SK-N-SH (cell line): Measurements from ENCODE around the gene PRKG1. TPM values are rescaled to one million over a fixed set of nuclear protein-coding genes. Genes with fewer than 3 reads are reported as not detected.

ENCODE experiments used
- CTCF ChIA-PET: fragments of 300-600, 350-600 bp; formaldehyde crosslinking; extraction: SDS; loops from one replicate; lab custom pipeline; 2021; lab: Yijun Ruan, JAX
- POLR2A ChIA-PET: fragments of 350-600 bp; sonication (Branson Sonifier 250); formaldehyde crosslinking; extraction: SDS; loops from one replicate; lab custom pipeline; 2020; ENCODE audit warnings: antibody characterized with exemption, inconsistent platforms; lab: Yijun Ruan, JAX
- DNase-seq: peaks from one replicate; pipeline ENCODE4 v3.0.0; 2012
- H2AFZ ChIP-seq: fragments of 200-600 bp; sonication (generic); 2 replicates; pipeline ENCODE4 v1.8.1; 2016; ENCODE audit warnings: antibody characterized with exemption, mild to moderate bottlenecking, low read depth
- H3F3A ChIP-seq: fragments of 200-600 bp; sonication (generic); replicated peaks from 2 replicates; pipeline ENCODE3; 2016; ENCODE audit warnings: antibody characterized with exemption, mild to moderate bottlenecking; ENCODE audit not compliant: insufficient read depth
- H3K27ac ChIP-seq, 2 experiments: fragments of 200-500 bp in 1 of 2; fragments of 200-600 bp in 1 of 2; sonication (Bioruptor generic) in 1 of 2; sonication (generic), shearing (Covaris generic) in 1 of 2; 2 replicates each; pipeline versions ENCODE4 v1.5.1 to v1.6.1; 2014 to 2016; ENCODE audit warnings: low read depth in 2 of 2, inconsistent platforms in 1 of 2, low read length in 1 of 2, mild to moderate bottlenecking in 1 of 2, mixed read lengths in 1 of 2
- H3K27me3 ChIP-seq: fragments of 200-600 bp; sonication (generic), shearing (Covaris generic); 2 replicates; pipeline ENCODE4 v1.6.1; 2016; ENCODE audit warnings: mixed run types; ENCODE audit not compliant: insufficient read depth
- H3K36me3 ChIP-seq, 2 experiments: fragments of 200-500 bp in 1 of 2; fragments of 200-600 bp in 1 of 2; sonication (Bioruptor generic) in 1 of 2; sonication (generic) in 1 of 2; replicated peaks in 1 of 2; 2 replicates each; pipeline versions ENCODE3 to v1.5.1; 2014 to 2016; ENCODE audit warnings: low read length in 1 of 2, mild to moderate bottlenecking in 1 of 2; ENCODE audit not compliant: insufficient read depth in 2 of 2, control insufficient read depth in 1 of 2
- H3K4me1 ChIP-seq, 2 experiments: fragments of 200-500 bp in 1 of 2; fragments of 200-600 bp in 1 of 2; sonication (Bioruptor generic) in 1 of 2; sonication (generic), shearing (Covaris generic) in 1 of 2; 2 replicates each; pipeline versions ENCODE4 v1.5.1 to v1.6.1; 2014 to 2016; ENCODE audit warnings: low read depth in 1 of 2, low read length in 1 of 2, mixed run types in 1 of 2; ENCODE audit not compliant: insufficient read depth in 2 of 2, control insufficient read depth in 1 of 2
- H3K4me2 ChIP-seq: fragments of 200-600 bp; sonication (generic), shearing (Covaris generic); 2 replicates; pipeline ENCODE4 v1.6.1; 2017; ENCODE audit warnings: mixed run types
- H3K4me3 ChIP-seq, 2 experiments: fragments of 200-500 bp in 1 of 2; fragments of 200-600 bp in 1 of 2; sonication (Bioruptor generic) in 1 of 2; sonication (generic), shearing (Covaris generic) in 1 of 2; 2 replicates each; pipeline versions ENCODE4 v1.5.1 to v1.8.1; 2014 to 2016; ENCODE audit warnings: low read depth in 2 of 2, inconsistent platforms in 1 of 2, low read length in 1 of 2, mild to moderate bottlenecking in 1 of 2, mixed read lengths in 1 of 2, moderate library complexity in 1 of 2
- H3K79me2 ChIP-seq: fragments of 200-600 bp; sonication (generic); 2 replicates; pipeline ENCODE4 v1.8.1; 2017; ENCODE audit warnings: mild to moderate bottlenecking; ENCODE audit not compliant: insufficient read depth
- H3K9ac ChIP-seq: fragments of 200-600 bp; sonication (generic); 2 replicates; pipeline ENCODE4 v1.6.1; 2017; ENCODE audit warnings: mixed run types
- H3K9me2 ChIP-seq: fragments of 200-600 bp; sonication (generic); 2 replicates; pipeline ENCODE4 v1.6.1; 2017; ENCODE audit warnings: mixed run types
- H3K9me3 ChIP-seq: fragments of 200-600 bp; sonication (generic); 2 replicates; pipeline ENCODE4 v1.6.1; 2017; ENCODE audit warnings: mixed run types, mild to moderate bottlenecking, moderate library complexity
- H4K20me1 ChIP-seq: fragments of 200-600 bp; sonication (generic); 2 replicates; pipeline ENCODE4 v1.6.1; 2017; ENCODE audit warnings: mild to moderate bottlenecking, mixed run types; ENCODE audit not compliant: insufficient read depth
- FOSL2 ChIP-seq: IDR thresholded peaks from 2 replicates; pipeline ENCODE4 v1.4.0; 2012; ENCODE audit warnings: low read depth, mild to moderate bottlenecking, moderate library complexity, borderline replicate concordance
- FOXM1 ChIP-seq: IDR thresholded peaks from 2 replicates; pipeline ENCODE4 v1.4.0; 2012; ENCODE audit warnings: low read depth, mild to moderate bottlenecking
- GABPA ChIP-seq: IDR thresholded peaks from 2 replicates; pipeline ENCODE4 v1.4.0; 2012; ENCODE audit warnings: low read depth, mild to moderate bottlenecking
- IRF3 ChIP-seq: fragments of 150-350 bp; IDR thresholded peaks from 2 replicates; pipeline ENCODE4 v1.6.1; 2016; ENCODE audit warnings: mild to moderate bottlenecking, low read depth, low read length
- JUND ChIP-seq: IDR thresholded peaks from 2 replicates; pipeline ENCODE4 v1.4.0; 2012
- POLR2AphosphoS5 ChIP-seq: IDR thresholded peaks from 2 replicates; pipeline ENCODE4 v1.6.1; 2012; ENCODE audit warnings: low read depth, low read length
- RCOR1 ChIP-seq: fragments of 150-350 bp; IDR thresholded peaks from 2 replicates; pipeline ENCODE4 v1.6.1; 2017; ENCODE audit warnings: antibody characterized with exemption, low read length
- REST ChIP-seq: IDR thresholded peaks from 2 replicates; pipeline ENCODE4 v1.6.1; 2012; ENCODE audit warnings: mild to moderate bottlenecking, low read depth, low read length, moderate library complexity
- RXRA ChIP-seq: IDR thresholded peaks from 2 replicates; pipeline ENCODE4 v1.4.0; 2012; ENCODE audit warnings: low read depth, mild to moderate bottlenecking, borderline replicate concordance
- TCF12 ChIP-seq: IDR thresholded peaks from 2 replicates; pipeline ENCODE4 v1.4.0; 2012
- USF1 ChIP-seq: IDR thresholded peaks from 2 replicates; pipeline ENCODE4 v1.4.0; 2012; ENCODE audit warnings: low read depth, borderline replicate concordance
- WGBS: methylation state at CpG from one replicate; pipeline ENCODE4 v1.1.6; 2017; ENCODE audit warnings: low lambda C conversion rate; 5-methylcytosine and 5-hydroxymethylcytosine counted together
- polyA plus RNA-seq, 3 experiments: library from polyadenylated mRNA; depleted of rRNA; stranded (reverse); fragments of >200 nt; gene quantifications; 2 replicates each; pipeline ENCODE4 v1.2.3, GENCODE V29; 2012

PRKG1 gene
- polyA plus RNA-seq, 1 of the 3 experiments (the other 2 are of a cell fraction): 4.1 TPM

- ChIA-PET POLR2A (no interaction called here), CTCF (no interaction called here)
- Histone ChIP-seq H3K79me2 (no peaks in the 10 kb centered on the region), H3K4me1 (peaks cover 0 to 4% of the 10 kb centered on the region in 2 experiments; a peak in 1 of 4 replicates), H3K4me3 (no peak overlapping the region), H3K27ac (no peak overlapping the region), H4K20me1 (no peaks in the 10 kb centered on the region), H3F3A (peaks cover 5% of the 10 kb centered on the region), H3K36me3 (no peaks in the 10 kb centered on the region), H3K9me3 (no peaks in the 10 kb centered on the region), H3K9me2 (no peaks in the 10 kb centered on the region)
- DNase-seq: no peak
- WGBS: 83% methylated on average over 2 of the region's 2 CpGs
- no peak for TF ChIP-seq JUND
- no peak for TF ChIP-seq IRF3
- no peak for TF ChIP-seq USF1
- TF ChIP-seq REST: no peak
- TF ChIP-seq RXRA: no peak
- no peak for TF ChIP-seq TCF12
- TF ChIP-seq FOSL2: no peak
- TF ChIP-seq RCOR1: no peak
- TF ChIP-seq, all 33 proteins: peak for 0
- Histone ChIP-seq H3K4me2 (no peak overlapping the region), H2AFZ (no peak overlapping the region), H3K9ac (no peak overlapping the region), H3K27me3 (no peaks in the 10 kb centered on the region)
These were observed 238.5 kb downstream of the PRKG1 start for GRCh38 chr10:51312817-51313216.

- no peak overlapping the region for H3K4me2 ChIP-seq
- H3F3A ChIP-seq: peaks cover 5% of the 10 kb centered on the region
- peaks cover 0 to 4% of the 10 kb centered on the region in 2 experiments; a peak in 1 of 4 replicates for H3K4me1 ChIP-seq
- H3K27me3 ChIP-seq: no peaks in the 10 kb centered on the region
- H3K9me2 ChIP-seq: no peaks in the 10 kb centered on the region
- H2AFZ ChIP-seq: no peak overlapping the region
- no peak overlapping the region for H3K9ac ChIP-seq
- CTCF ChIA-PET: no interaction called here
- POLR2A ChIA-PET: no interaction called here
- peak overlapping the region in 1 of 2 experiments; percentile 79; a peak in 2 of 4 replicates for H3K27ac ChIP-seq
- H3K9me3 ChIP-seq: no peaks in the 10 kb centered on the region
- WGBS: 87% methylated on average over 2 of the region's 2 CpGs
- H3K36me3 ChIP-seq: no peaks in the 10 kb centered on the region
- no peak for DNase-seq
- no peak overlapping the region for H3K4me3 ChIP-seq
- no peaks in the 10 kb centered on the region for H3K79me2 ChIP-seq
- no peaks in the 10 kb centered on the region for H4K20me1 ChIP-seq
- TF ChIP-seq POLR2AphosphoS5 (no peak), GABPA (no peak), FOXM1 (no peak)
These were observed 239.0 kb downstream of the PRKG1 start for GRCh38 chr10:51313251-51313650.
